NT2/D1 (cell line): ENCODE data around the gene CYTH3.
A peak's percentile ranks its signal among the peaks of the same experiment; 100 is the strongest.

Source experiments
- DNase-seq: peaks from one replicate; pipeline ENCODE4 v3.0.0-alpha.2; 2011; ENCODE audit warnings: low read depth, low spot score
- H3K27me3 ChIP-seq: 2 replicates; pipeline ENCODE4 v1.6.0; 2011; ENCODE audit warnings: mild to moderate bottlenecking; ENCODE audit not compliant: insufficient read length, insufficient read depth
- H3K36me3 ChIP-seq: 2 replicates; pipeline ENCODE4 v1.6.1; 2011; ENCODE audit warnings: mild to moderate bottlenecking, low read length, mixed read lengths; ENCODE audit not compliant: insufficient read depth, insufficient read length
- H3K4me1 ChIP-seq: 2 replicates; pipeline ENCODE4 v1.5.1; 2011; ENCODE audit not compliant: insufficient read depth, insufficient read length
- H3K4me3 ChIP-seq: 2 replicates; pipeline ENCODE4 v1.5.1; 2011; ENCODE audit warnings: low read depth; ENCODE audit not compliant: insufficient read length
- H3K9ac ChIP-seq: 2 replicates; pipeline ENCODE4 v1.6.0; 2011; ENCODE audit warnings: low read depth; ENCODE audit not compliant: insufficient read length
- H3K9me3 ChIP-seq: 2 replicates; pipeline ENCODE4 v1.5.1; 2011; ENCODE audit warnings: mild to moderate bottlenecking, low read length; ENCODE audit not compliant: insufficient read depth
- SUZ12 ChIP-seq: IDR thresholded peaks from 2 replicates; pipeline ENCODE4 v1.6.1; 2011; ENCODE audit not compliant: insufficient read length, insufficient read depth; ENCODE audit errors: extremely low read depth
- YY1 ChIP-seq: IDR thresholded peaks from 2 replicates; pipeline ENCODE4 v1.6.1; 2011; ENCODE audit not compliant: insufficient read length, insufficient read depth
- ZNF274 ChIP-seq: IDR thresholded peaks from 2 replicates; pipeline ENCODE4 v1.6.1; 2011; ENCODE audit warnings: mild to moderate bottlenecking, low read depth, low read length

CYTH3 gene

GRCh38 chr7:6167004-6167551 lies 105.3 kb downstream of the CYTH3 start:
- Histone ChIP-seq H3K27me3 (no peaks in the 10 kb centered on the region), H3K36me3 (peaks cover 74% of the 10 kb centered on the region), H3K4me3 (no peak overlapping the region), H3K9ac (no peak overlapping the region), H3K9me3 (no peaks in the 10 kb centered on the region), H3K4me1 (peaks cover 32% of the 10 kb centered on the region)
- TF ChIP-seq ZNF274 (no peak), SUZ12 (no peak), YY1 (no peak)
- DNase-seq, result no peak

- H3K27me3 ChIP-seq, result no peaks in the 10 kb centered on the region
- H3K4me1 ChIP-seq, result peaks cover 27% of the 10 kb centered on the region
- no peak for DNase-seq
- peak overlapping the region; percentile 52 for H3K9ac ChIP-seq
- H3K9me3 ChIP-seq, result no peaks in the 10 kb centered on the region
- H3K36me3 ChIP-seq, result peaks cover 80% of the 10 kb centered on the region
- no peak overlapping the region for H3K4me3 ChIP-seq
- no peak for TF ChIP-seq ZNF274
- TF ChIP-seq SUZ12, result no peak
- TF ChIP-seq YY1, result no peak
Observed at GRCh38 chr7:6166443-6166891, 106.0 kb downstream of the CYTH3 start.

GRCh38 chr7:6165521-6166320 lies 106.7 kb downstream of the CYTH3 start:
- peaks cover 83% of the 10 kb centered on the region for H3K36me3 ChIP-seq
- no peak overlapping the region for H3K9ac ChIP-seq
- H3K4me3 ChIP-seq, result no peak overlapping the region
- no peaks in the 10 kb centered on the region for H3K9me3 ChIP-seq
- TF ChIP-seq YY1 (no peak), SUZ12 (no peak), ZNF274 (no peak)
- DNase-seq, result no peak
- H3K27me3 ChIP-seq, result no peaks in the 10 kb centered on the region
- H3K4me1 ChIP-seq, result peaks cover 20% of the 10 kb centered on the region

- no peak for DNase-seq
- no peak overlapping the region for H3K9ac ChIP-seq
- H3K4me3 ChIP-seq, result no peak overlapping the region
- H3K27me3 ChIP-seq, result no peaks in the 10 kb centered on the region
- peaks cover 82% of the 10 kb centered on the region for H3K36me3 ChIP-seq
- peaks cover 17% of the 10 kb centered on the region for H3K4me1 ChIP-seq
- no peaks in the 10 kb centered on the region for H3K9me3 ChIP-seq
- TF ChIP-seq ZNF274, result no peak
- TF ChIP-seq SUZ12, result no peak
Observed at GRCh38 chr7:6165075-6165474, 107.3 kb downstream of the CYTH3 start.

- Histone ChIP-seq H3K36me3 (peaks cover 82% of the 10 kb centered on the region), H3K9me3 (no peaks in the 10 kb centered on the region)
- DNase-seq, result no peak
Observed at GRCh38 chr7:6164491-6164890, 107.9 kb downstream of the CYTH3 start.

GRCh38 chr7:6164010-6164409 lies 108.4 kb downstream of the CYTH3 start:
- no peak for TF ChIP-seq SUZ12
- TF ChIP-seq ZNF274, result no peak
- no peak for TF ChIP-seq YY1
- H3K9ac ChIP-seq, result no peak overlapping the region
- peaks cover 20% of the 10 kb centered on the region for H3K4me1 ChIP-seq
- no peaks in the 10 kb centered on the region for H3K27me3 ChIP-seq
- no peak for DNase-seq
- H3K36me3 ChIP-seq, result peaks cover 81% of the 10 kb centered on the region
- H3K9me3 ChIP-seq, result no peaks in the 10 kb centered on the region
- no peak overlapping the region for H3K4me3 ChIP-seq

More at GRCh38 chr7:6164491-6164890, 107.9 kb downstream of the CYTH3 start:
- no peak for TF ChIP-seq SUZ12
- no peak for TF ChIP-seq YY1
- TF ChIP-seq ZNF274, result no peak
- Histone ChIP-seq H3K27me3 (no peaks in the 10 kb centered on the region), H3K4me3 (no peak overlapping the region), H3K9ac (no peak overlapping the region), H3K4me1 (peaks cover 16% of the 10 kb centered on the region)

GRCh38 chr7:6163402-6163801 lies 109.0 kb downstream of the CYTH3 start:
- Histone ChIP-seq H3K27me3 (no peaks in the 10 kb centered on the region), H3K36me3 (peaks cover 81% of the 10 kb centered on the region), H3K4me1 (peaks cover 26% of the 10 kb centered on the region), H3K9me3 (no peaks in the 10 kb centered on the region), H3K9ac (no peak overlapping the region), H3K4me3 (no peak overlapping the region)
- DNase-seq, result no peak
- no peak for TF ChIP-seq SUZ12
- no peak for TF ChIP-seq YY1
- no peak for TF ChIP-seq ZNF274
